Ishikawa (cell line): ENCODE measurements around the gene EPAS1.

ENCODE experiments used
- CEBPB ChIP-seq: IDR thresholded peaks from 2 replicates; pipeline ENCODE4 v1.6.1; 2012
- CREB1 ChIP-seq: IDR thresholded peaks from 2 replicates; pipeline ENCODE4 v1.6.1; 2012; ENCODE audit warnings: low read depth
- EGR1 ChIP-seq: IDR thresholded peaks from 2 replicates; pipeline ENCODE4 v1.6.1; 2012
- EP300 ChIP-seq: IDR thresholded peaks from 2 replicates; pipeline ENCODE4 v1.6.1; 2012; ENCODE audit warnings: borderline replicate concordance
- FOXM1 ChIP-seq: IDR thresholded peaks from 2 replicates; pipeline ENCODE4 v1.6.1; 2012; ENCODE audit warnings: low read depth, borderline replicate concordance
- NFIC ChIP-seq: IDR thresholded peaks from 2 replicates; pipeline ENCODE4 v1.6.1; 2012
- RAD21 ChIP-seq: IDR thresholded peaks from 2 replicates; pipeline ENCODE4 v1.6.1; 2012; ENCODE audit warnings: low read depth
- TAF1 ChIP-seq: IDR thresholded peaks from 2 replicates; pipeline ENCODE4 v1.6.1; 2012; ENCODE audit warnings: low read depth, mild to moderate bottlenecking
- TCF12 ChIP-seq: IDR thresholded peaks from 2 replicates; pipeline ENCODE4 v1.6.1; 2012; ENCODE audit warnings: low read depth
- TEAD4 ChIP-seq: IDR thresholded peaks from 2 replicates; pipeline ENCODE4 v1.6.1; 2012
- YY1 ChIP-seq: IDR thresholded peaks from 2 replicates; pipeline ENCODE4 v1.6.1; 2012; ENCODE audit warnings: low read depth
- ZBTB7A ChIP-seq: IDR thresholded peaks from 2 replicates; pipeline ENCODE4 v1.6.1; 2012; ENCODE audit warnings: low read depth
- TF ChIP-seq, protein P1 (sequence below): IDR thresholded peaks from 2 replicates; pipeline ENCODE4 v1.6.1; 2012; ENCODE audit warnings: low read depth, mild to moderate bottlenecking
- TF ChIP-seq, protein P2 (sequence below): IDR thresholded peaks from 2 replicates; pipeline ENCODE4 v1.6.1; 2012
- TF ChIP-seq, protein P3 (sequence below): IDR thresholded peaks from 2 replicates; pipeline ENCODE4 v1.6.1; 2012

Gene EPAS1

DNA sequence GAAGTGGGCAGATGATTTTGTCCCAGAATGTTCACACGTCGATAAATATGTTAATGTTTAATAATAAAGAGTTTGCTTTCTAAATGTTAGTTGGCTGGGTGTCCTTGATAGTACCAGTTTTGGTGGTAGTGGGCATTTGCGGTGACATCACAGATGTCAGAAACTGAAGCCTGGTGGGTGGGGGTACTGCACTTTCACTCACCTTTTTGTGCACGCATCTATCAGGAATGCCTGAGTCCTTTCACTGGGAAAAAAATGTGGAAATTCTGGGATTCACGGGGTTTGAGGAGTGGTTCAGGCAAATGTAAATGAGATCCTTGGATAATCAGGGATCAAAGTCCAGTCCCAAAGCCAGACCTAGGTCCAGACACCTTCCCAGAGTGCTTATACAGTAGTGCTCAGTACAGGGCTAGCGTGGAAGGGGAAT lies 3.2 kb downstream of the EPAS1 start:
- TF ChIP-seq FOXM1 (no peak), NFIC (no peak), EGR1 (no peak), RAD21 (no peak)
- TF ChIP-seq, protein P1, sequence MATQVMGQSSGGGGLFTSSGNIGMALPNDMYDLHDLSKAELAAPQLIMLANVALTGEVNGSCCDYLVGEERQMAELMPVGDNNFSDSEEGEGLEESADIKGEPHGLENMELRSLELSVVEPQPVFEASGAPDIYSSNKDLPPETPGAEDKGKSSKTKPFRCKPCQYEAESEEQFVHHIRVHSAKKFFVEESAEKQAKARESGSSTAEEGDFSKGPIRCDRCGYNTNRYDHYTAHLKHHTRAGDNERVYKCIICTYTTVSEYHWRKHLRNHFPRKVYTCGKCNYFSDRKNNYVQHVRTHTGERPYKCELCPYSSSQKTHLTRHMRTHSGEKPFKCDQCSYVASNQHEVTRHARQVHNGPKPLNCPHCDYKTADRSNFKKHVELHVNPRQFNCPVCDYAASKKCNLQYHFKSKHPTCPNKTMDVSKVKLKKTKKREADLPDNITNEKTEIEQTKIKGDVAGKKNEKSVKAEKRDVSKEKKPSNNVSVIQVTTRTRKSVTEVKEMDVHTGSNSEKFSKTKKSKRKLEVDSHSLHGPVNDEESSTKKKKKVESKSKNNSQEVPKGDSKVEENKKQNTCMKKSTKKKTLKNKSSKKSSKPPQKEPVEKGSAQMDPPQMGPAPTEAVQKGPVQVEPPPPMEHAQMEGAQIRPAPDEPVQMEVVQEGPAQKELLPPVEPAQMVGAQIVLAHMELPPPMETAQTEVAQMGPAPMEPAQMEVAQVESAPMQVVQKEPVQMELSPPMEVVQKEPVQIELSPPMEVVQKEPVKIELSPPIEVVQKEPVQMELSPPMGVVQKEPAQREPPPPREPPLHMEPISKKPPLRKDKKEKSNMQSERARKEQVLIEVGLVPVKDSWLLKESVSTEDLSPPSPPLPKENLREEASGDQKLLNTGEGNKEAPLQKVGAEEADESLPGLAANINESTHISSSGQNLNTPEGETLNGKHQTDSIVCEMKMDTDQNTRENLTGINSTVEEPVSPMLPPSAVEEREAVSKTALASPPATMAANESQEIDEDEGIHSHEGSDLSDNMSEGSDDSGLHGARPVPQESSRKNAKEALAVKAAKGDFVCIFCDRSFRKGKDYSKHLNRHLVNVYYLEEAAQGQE = no peak

DNA sequence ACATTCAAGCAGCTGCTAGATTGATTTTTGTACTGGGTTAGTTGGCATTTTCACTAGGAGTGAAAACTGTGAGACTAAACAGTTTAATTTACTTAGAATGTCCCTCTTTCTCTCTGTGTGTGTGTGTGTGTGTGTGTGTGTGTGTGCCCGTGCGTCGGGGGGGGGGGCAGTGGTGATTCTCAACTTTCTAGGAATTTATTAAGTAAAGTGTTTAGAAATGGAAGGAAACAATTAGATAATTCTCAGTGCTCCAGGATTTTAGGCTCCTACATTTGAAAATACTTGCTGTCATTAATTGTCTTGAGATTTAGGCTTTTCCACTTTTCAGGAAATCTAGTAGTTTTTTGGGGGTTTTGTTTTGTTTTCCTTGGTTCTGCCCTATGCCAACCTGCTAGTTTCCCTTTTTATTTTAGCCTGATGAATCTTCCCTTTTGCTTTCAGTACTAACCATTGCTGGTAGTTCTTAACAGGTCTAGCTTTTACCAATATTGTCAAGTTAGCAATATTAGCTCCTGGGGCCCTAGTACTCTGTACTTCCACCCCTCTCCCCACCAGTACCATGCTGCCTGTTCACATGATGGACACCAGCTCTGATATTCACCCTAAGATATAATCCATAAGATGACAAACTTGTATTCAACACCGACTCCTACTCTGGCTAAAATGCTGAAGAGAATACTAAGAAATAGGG lies 4.9 kb downstream of the EPAS1 start:
- TF ChIP-seq, protein P2, sequence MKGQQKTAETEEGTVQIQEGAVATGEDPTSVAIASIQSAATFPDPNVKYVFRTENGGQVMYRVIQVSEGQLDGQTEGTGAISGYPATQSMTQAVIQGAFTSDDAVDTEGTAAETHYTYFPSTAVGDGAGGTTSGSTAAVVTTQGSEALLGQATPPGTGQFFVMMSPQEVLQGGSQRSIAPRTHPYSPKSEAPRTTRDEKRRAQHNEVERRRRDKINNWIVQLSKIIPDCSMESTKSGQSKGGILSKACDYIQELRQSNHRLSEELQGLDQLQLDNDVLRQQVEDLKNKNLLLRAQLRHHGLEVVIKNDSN = no peak
- TF ChIP-seq CREB1 (no peak), FOXM1 (no peak), ZBTB7A (no peak), EGR1 (no peak), CEBPB (no peak), TEAD4 (no peak), TAF1 (no peak), TCF12 (no peak), YY1 (no peak), RAD21 (no peak), EP300 (no peak), NFIC (no peak)
- TF ChIP-seq, protein P1 = no peak
- TF ChIP-seq, protein P3, sequence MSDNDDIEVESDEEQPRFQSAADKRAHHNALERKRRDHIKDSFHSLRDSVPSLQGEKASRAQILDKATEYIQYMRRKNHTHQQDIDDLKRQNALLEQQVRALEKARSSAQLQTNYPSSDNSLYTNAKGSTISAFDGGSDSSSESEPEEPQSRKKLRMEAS = no peak

DNA sequence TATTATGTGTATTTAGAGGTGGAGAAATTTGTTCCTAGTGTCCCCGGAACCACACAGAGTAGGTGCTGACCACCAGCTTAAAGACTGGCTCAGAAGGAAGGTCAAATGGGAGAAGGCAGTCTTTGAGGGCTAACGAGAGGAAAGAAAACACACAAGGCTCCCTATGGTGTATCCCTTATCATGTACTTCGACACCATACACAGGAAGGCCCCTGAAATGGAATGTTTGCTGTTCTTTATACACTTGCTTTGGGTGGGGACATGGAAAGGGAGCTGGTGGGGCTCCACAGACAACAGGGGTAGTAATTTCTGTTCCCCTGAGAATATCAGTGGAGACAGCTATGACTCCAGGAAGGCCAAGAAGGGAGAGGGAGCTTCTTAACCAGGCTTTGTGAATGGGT lies 6.0 kb downstream of the EPAS1 start:
- TF ChIP-seq FOXM1 = no peak

DNA sequence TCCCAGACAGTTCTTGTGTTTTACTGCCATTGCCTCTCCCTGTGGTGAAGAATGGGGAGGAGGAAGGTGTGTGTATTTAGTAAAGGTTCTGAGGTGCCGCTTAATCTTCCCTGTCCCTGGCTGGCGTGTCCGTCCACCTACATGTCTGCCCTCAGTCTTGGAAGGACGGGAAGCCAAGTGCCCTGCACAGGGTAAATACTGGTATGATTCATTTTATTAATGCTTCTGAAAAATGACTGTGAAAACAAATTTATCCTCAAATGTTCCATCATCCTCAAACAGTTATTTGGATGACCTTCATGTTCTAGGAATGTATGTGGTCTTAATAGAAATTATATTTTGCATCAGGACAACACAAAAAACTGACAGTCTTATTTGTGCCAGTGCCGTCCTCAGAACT lies 6.6 kb downstream of the EPAS1 start:
- TF ChIP-seq RAD21 (no peak), EP300 (no peak), ZBTB7A (no peak), FOXM1 (no peak), YY1 (no peak), CEBPB (no peak), TEAD4 (no peak), EGR1 (no peak), CREB1 (no peak), TAF1 (no peak), TCF12 (no peak), NFIC (no peak)
- TF ChIP-seq, protein P1 = no peak
- TF ChIP-seq, protein P2 = no peak
- TF ChIP-seq, protein P3 = no peak

DNA sequence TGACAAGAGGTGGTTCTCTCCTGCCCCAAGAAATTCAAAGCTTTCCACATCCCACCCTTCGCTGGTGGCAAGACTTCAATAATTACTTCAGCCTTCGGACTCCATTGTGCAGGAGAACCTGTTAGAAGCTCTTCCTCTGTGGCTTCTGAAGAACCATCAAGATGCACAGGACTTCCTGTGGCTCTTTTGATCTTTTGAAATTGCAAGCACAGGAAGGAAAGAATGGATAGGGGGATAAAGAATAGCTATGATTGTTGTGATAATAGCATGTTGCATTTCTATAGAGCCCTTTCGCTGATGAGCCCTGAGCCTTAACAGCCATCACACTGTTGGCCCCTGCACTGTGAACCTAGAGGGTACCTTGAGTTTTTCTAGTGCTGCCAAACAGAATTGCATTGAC lies 7.4 kb downstream of the EPAS1 start:
- TF ChIP-seq YY1 (no peak), CEBPB (no peak), TAF1 (no peak), EP300 (no peak), TCF12 (no peak), CREB1 (no peak), ZBTB7A (no peak), FOXM1 (no peak), EGR1 (no peak), TEAD4 (no peak), NFIC (no peak), RAD21 (no peak)
- TF ChIP-seq, protein P1 = no peak
- TF ChIP-seq, protein P3 = no peak
- TF ChIP-seq, protein P2 = no peak
